ENCODE measurements around the gene CMSS1. TPM values are rescaled to one million over a fixed set of nuclear protein-coding genes. Genes with fewer than 3 reads are reported as not detected.

CMSS1 gene
- total RNA-seq, 1 experiment from 2014 or later, result 64.1 TPM

GRCh38 chr3:100059472-100059871, 241.8 kb downstream of the CMSS1 start:
- intact Hi-C loops (cut with micrococcal nuclease), result no loop called here
- TF ChIP-seq SP1 (IDR thresholded peaks at IDR 0.05; ENCODE audit: low read depth) (no peak), EZH2phosphoT487 (IDR thresholded peaks at IDR 0.05; ENCODE audit: borderline replicate concordance) (no peak), ATF3 (IDR thresholded peaks at IDR 0.05) (no peak)
- Histone ChIP-seq H2AFZ (ENCODE audit: low read depth, low read length, poor library complexity, severe bottlenecking) (no peak overlapping the region), H3K36me3 (ENCODE audit: control insufficient read depth in 1 of 2, insufficient read depth in 2 of 2, low read length in 2 of 2) (no peaks in the 10 kb centered on the region), H3K4me2 (ENCODE audit: low read length) (no peak overlapping the region), H3K9me3 (ENCODE audit: control insufficient read depth in 1 of 2, insufficient read depth in 1 of 2, low read depth in 1 of 2, low read length in 2 of 2) (no peaks in the 10 kb centered on the region), H3K27me3 (ENCODE audit: insufficient read depth, low read length) (no peaks in the 10 kb centered on the region), H3K4me3 (replicated peaks in 1 of 2; ENCODE audit: low read depth in 1 of 2, low read length in 2 of 2) (no peak overlapping the region), H3K9ac (ENCODE audit: low read length) (no peak overlapping the region), H3K4me1 (ENCODE audit: control insufficient read depth in 1 of 2, insufficient read depth in 2 of 2, low read length in 2 of 2) (no peaks in the 10 kb centered on the region), H3K79me2 (ENCODE audit: insufficient read depth, low read length) (no peaks in the 10 kb centered on the region), H4K20me1 (ENCODE audit: insufficient read depth) (no peaks in the 10 kb centered on the region), H3K27ac (ENCODE audit: low read depth, low read length) (no peak overlapping the region), H3K9me2 (ENCODE audit: insufficient read depth) (no peaks in the 10 kb centered on the region)
- no peak for DNase-seq (ENCODE audit: low read depth, low spot score)
- ChIA-PET POLR2A (no interaction called here), CTCF (no interaction called here), RAD21 (ENCODE audit: low non-redundant PET in 1 of 2, low total read pairs in 2 of 2, uncharacterized antibody in 2 of 2, unreplicated experiment in 2 of 2) (no interaction called here)
- no peak for ATAC-seq
- no TSS peak for BruUV-seq (replicated peaks)

DNA sequence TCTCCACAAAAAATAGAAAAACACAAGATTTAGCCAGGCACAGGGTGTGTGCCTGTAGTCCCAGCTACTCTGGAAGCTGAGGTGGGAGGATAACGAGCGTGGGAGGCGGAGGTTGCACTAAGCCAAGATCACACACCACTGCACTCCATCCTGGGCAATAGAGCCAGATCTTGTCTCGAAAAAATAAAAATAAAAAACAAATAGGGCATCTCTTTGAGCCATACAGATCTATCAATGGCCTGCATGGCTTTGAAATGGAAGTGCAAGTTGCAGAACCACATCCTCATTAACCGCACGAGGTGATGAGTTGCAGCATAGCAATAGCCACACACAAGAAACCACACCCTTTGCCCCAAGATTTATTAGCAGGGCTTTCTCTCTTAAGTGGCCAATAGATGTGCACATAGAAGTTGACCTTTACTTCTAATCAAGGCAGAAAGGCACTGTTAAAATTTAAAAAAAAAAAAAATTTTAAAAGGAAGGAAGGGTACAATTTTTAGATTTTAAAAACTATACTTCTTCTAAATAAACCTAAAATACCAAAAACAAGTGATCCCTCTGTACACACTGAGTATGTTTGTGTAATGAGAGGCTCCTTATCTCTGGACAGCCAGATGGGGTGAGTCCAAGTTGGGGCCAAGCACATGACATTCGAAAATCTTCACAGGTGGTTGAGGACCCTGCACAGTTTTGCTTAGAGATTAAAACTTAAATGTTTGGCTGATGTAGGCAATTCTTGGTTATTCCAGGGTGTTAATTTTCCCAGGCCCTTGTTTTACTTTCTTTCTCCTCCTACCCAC, 243.2 kb downstream of the CMSS1 start:
- H4K20me1 ChIP-seq (ENCODE audit: insufficient read depth), result no peaks in the 10 kb centered on the region
- ChIA-PET RAD21 (ENCODE audit: low non-redundant PET in 1 of 2, low total read pairs in 2 of 2, uncharacterized antibody in 2 of 2, unreplicated experiment in 2 of 2) (no interaction called here), CTCF (interaction anchor here (1.1 kb wide), 1 partner anchor 8 kb away, joined by 4 read pairs; no protein-coding TSS in a partner anchor), POLR2A (no interaction called here)
- TF ChIP-seq ATF3 (IDR thresholded peaks at IDR 0.05) (no peak), REST (IDR thresholded peaks at IDR 0.05; ENCODE audit: low read depth) (no peak), POLR2AphosphoS5 (IDR thresholded peaks at IDR 0.05; ENCODE audit: low read depth, low read length) (no peak), POLR2A (IDR thresholded peaks at IDR 0.05; ENCODE audit: borderline replicate concordance, extremely low read depth, insufficient read depth, insufficient read length) (no peak), ZNF274 (IDR thresholded peaks at IDR 0.05; ENCODE audit: low read depth, low read length) (no peak), CBX3 (IDR thresholded peaks at IDR 0.05; ENCODE audit: low read depth) (no peak), EZH2phosphoT487 (IDR thresholded peaks at IDR 0.05; ENCODE audit: borderline replicate concordance) (no peak), JUND (IDR thresholded peaks at IDR 0.05) (no peak), SIN3A (IDR thresholded peaks at IDR 0.05; ENCODE audit: low read depth) (no peak), CEBPB (IDR thresholded peaks at IDR 0.05; ENCODE audit: low read depth) (no peak)
- TF ChIP-seq, protein P1, sequence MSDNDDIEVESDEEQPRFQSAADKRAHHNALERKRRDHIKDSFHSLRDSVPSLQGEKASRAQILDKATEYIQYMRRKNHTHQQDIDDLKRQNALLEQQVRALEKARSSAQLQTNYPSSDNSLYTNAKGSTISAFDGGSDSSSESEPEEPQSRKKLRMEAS (IDR thresholded peaks at IDR 0.05), result no peak
- H2AFZ ChIP-seq (ENCODE audit: low read depth, low read length, poor library complexity, severe bottlenecking), result no peak overlapping the region
- no peak overlapping the region for H3K9ac ChIP-seq (ENCODE audit: low read length)
- no peaks in the 10 kb centered on the region for H3K9me3 ChIP-seq (ENCODE audit: control insufficient read depth in 1 of 2, insufficient read depth in 1 of 2, low read depth in 1 of 2, low read length in 2 of 2)
- no peaks in the 10 kb centered on the region for H3K4me1 ChIP-seq (ENCODE audit: control insufficient read depth in 1 of 2, insufficient read depth in 2 of 2, low read length in 2 of 2)
- no peak overlapping the region for H3K27ac ChIP-seq (ENCODE audit: low read depth, low read length)
- DNase-seq (ENCODE audit: low read depth, low spot score) (no peak), ATAC-seq (no peak)
- H3K36me3 ChIP-seq (ENCODE audit: control insufficient read depth in 1 of 2, insufficient read depth in 2 of 2, low read length in 2 of 2), result no peaks in the 10 kb centered on the region
- no peaks in the 10 kb centered on the region for H3K27me3 ChIP-seq (ENCODE audit: insufficient read depth, low read length)
- H3K79me2 ChIP-seq (ENCODE audit: insufficient read depth, low read length), result no peaks in the 10 kb centered on the region
- H3K9me2 ChIP-seq (ENCODE audit: insufficient read depth), result no peaks in the 10 kb centered on the region
- BruUV-seq (replicated peaks), result no TSS peak
- no peak overlapping the region for H3K4me3 ChIP-seq (replicated peaks in 1 of 2; ENCODE audit: low read depth in 1 of 2, low read length in 2 of 2)
- intact Hi-C loops (cut with micrococcal nuclease), result no loop called here
- no peak overlapping the region for H3K4me2 ChIP-seq (ENCODE audit: low read length)
